Activated CD4-positive, CD25-positive, alpha-beta regulatory T cell treated with anti-CD3 and anti-CD28 coated beads, Interleukin-2, amount 50 U/mL, for 16 hours (primary cell): Measurements from ENCODE around the gene FSTL4.

Experiments
- DNase-seq: peaks from one replicate; pipeline ENCODE4 v3.0.0-alpha.2; 2020; ENCODE audit warnings: low read depth, low spot score

The FSTL4 gene

GRCh38 chr5:133323494-133324457, 288.6 kb downstream of the FSTL4 start:
- no peak for DNase-seq

GRCh38 chr5:133322743-133323142, 289.6 kb downstream of the FSTL4 start:
- DNase-seq: no peak

- no peak for DNase-seq
Measured at GRCh38 chr5:133321833-133322420, 290.4 kb downstream of the FSTL4 start.

- DNase-seq: no peak
Measured at GRCh38 chr5:133321286-133321832, 291.0 kb downstream of the FSTL4 start.

- no peak for DNase-seq
Measured at GRCh38 chr5:133319905-133320520, 292.3 kb downstream of the FSTL4 start.

- no peak for DNase-seq
Measured at GRCh38 chr5:133319244-133319643, 293.1 kb downstream of the FSTL4 start.

GRCh38 chr5:133317558-133317957, 294.8 kb downstream of the FSTL4 start:
- DNase-seq: no peak

GRCh38 chr5:133316346-133317343, 295.7 kb downstream of the FSTL4 start:
- no peak for DNase-seq

- no peak for DNase-seq
Measured at GRCh38 chr5:133314086-133314485, 298.3 kb downstream of the FSTL4 start.

- no peak for DNase-seq
Measured at GRCh38 chr5:133311176-133311575, 301.2 kb downstream of the FSTL4 start.

- DNase-seq: no peak
Measured at GRCh38 chr5:133309984-133310621, 302.2 kb downstream of the FSTL4 start.

GRCh38 chr5:133309166-133309795, 303.1 kb downstream of the FSTL4 start:
- no peak for DNase-seq

- no peak for DNase-seq
Measured at GRCh38 chr5:133307275-133307674, 305.1 kb downstream of the FSTL4 start.

GRCh38 chr5:133304707-133305216, 307.6 kb downstream of the FSTL4 start:
- DNase-seq: no peak

GRCh38 chr5:133304178-133304577, 308.2 kb downstream of the FSTL4 start:
- DNase-seq: no peak

- DNase-seq: no peak
Measured at GRCh38 chr5:133303298-133303697, 309.0 kb downstream of the FSTL4 start.

GRCh38 chr5:133299728-133300127, 312.6 kb downstream of the FSTL4 start:
- no peak for DNase-seq

GRCh38 chr5:133299021-133299420, 313.3 kb downstream of the FSTL4 start:
- DNase-seq: no peak

- no peak for DNase-seq
Measured at GRCh38 chr5:133298447-133298846, 313.9 kb downstream of the FSTL4 start.

- no peak for DNase-seq
Measured at GRCh38 chr5:133297293-133297692, 315.0 kb downstream of the FSTL4 start.
